AG09309 (cell line): ENCODE measurements around the gene YWHAB.

Experiments
- DNase-seq: peaks from one replicate; pipeline ENCODE4 v3.0.0-alpha.2; 2010; ENCODE audit warnings: low read depth
- H3K4me3 ChIP-seq: 2 replicates; pipeline ENCODE4 v1.5.1; 2011; ENCODE audit warnings: mild to moderate bottlenecking, low read depth, low read length, moderate library complexity; ENCODE audit not compliant: control insufficient read depth
- CTCF ChIP-seq: IDR thresholded peaks from 2 replicates; pipeline ENCODE4 v1.5.1; 2011; ENCODE audit warnings: mild to moderate bottlenecking, low read depth, low read length, inconsistent platforms; ENCODE audit not compliant: insufficient read depth, control insufficient read depth; ENCODE audit errors: missing control alignments

Gene YWHAB

GRCh38 chr20:44841955-44842354 is 43.5 kb upstream of the YWHAB start:
- no peak overlapping the region for H3K4me3 ChIP-seq
- no peak for TF ChIP-seq CTCF
- DNase-seq, result no peak

DNA sequence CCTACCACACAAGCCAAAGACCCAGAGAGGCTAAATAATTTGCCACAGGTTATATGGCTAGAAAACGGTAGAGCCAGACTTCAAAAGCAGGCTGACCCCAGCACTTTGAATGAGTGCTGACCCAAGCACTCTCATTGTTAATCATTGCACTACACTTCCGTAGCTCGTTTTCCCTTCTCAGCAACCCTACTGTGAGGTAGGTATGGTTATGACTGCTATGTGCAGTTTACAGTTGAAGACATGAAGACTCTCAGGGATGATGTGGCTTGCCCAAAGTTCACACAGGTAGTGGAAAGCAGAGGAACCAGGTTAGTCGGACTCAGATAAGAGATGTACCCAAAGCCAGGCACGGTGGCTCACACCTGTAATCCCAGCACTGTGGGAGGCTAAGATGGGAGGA is 41.6 kb upstream of the YWHAB start:
- no peak for DNase-seq
- no peak overlapping the region for H3K4me3 ChIP-seq
- no peak for TF ChIP-seq CTCF

DNA sequence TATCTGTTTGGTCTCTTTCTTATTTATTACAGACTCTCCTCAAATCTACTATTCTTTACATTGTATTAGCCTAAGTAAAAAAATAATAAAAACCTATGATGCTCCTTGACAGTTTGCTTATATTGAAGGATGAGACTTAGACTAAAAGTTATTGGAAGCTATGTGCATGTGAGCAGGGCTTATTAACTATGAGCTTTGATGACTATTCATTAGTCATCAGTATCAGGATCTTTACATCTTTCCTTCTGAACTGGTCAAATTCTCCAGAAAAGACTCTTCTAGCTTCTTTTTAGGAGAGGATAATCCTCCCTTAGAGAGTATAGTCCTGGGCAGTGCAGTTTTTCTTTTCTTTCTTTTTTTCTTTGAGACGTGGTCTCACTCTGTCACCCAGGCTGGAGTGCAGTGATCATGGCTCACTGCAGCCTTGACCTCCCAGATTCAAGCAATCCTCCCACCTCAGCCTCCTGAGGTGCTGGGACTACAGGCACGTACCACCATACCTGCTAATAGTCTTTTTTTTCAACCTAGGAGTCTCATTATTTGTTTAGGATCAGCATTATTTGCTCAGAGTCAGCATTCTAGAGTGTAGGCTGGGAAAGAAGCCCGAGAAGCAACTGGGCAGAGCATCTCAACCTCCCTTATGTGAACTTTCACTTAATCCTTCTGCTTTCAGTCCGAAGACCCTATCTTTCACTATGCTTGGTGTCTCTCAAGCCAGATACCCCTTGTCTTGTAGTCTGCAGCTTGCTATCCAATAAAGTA is 37.1 kb upstream of the YWHAB start:
- DNase-seq, result no peak
- H3K4me3 ChIP-seq, result no peak overlapping the region
- no peak for TF ChIP-seq CTCF

DNA sequence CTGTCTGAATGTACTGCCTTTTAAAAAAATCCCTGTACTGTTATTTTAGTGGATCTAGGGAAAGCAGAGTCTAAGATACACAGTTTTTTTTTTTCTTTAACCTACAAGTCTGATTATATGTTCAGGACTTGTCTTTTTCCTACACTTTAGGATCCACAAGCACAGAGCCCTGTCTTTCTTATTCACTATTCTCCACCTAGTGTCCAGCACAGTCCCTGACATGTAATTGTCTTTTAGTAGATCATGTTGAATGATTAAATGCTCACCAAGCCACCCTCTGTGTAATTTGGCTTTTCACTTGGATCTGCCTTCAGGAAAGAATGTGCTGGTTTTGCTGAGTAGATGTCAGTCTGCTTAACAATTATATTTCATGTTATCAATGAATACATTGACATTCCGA is 35.8 kb upstream of the YWHAB start:
- no peak for TF ChIP-seq CTCF
- no peak for DNase-seq
- no peak overlapping the region for H3K4me3 ChIP-seq

DNA sequence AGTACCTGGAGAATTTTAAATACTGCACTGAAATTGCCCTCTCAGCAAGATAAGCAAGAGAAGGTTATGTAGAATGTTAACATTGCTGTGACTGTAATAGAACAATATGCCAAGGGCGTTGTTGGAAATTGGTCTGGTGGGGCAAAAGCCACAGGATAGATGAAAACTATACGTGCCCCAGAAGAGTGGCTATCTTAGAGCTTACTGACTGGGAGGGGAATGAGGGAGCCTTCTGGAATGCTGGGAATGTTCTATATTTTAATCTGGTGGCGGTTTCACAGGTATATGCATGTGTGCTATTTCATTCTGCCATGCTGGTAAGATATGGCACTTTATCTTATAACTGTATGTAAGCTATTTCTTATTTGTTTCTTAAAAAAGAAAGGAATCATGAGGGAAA is 35.2 kb upstream of the YWHAB start:
- TF ChIP-seq CTCF, result no peak
- no peak overlapping the region for H3K4me3 ChIP-seq
- no peak for DNase-seq

DNA sequence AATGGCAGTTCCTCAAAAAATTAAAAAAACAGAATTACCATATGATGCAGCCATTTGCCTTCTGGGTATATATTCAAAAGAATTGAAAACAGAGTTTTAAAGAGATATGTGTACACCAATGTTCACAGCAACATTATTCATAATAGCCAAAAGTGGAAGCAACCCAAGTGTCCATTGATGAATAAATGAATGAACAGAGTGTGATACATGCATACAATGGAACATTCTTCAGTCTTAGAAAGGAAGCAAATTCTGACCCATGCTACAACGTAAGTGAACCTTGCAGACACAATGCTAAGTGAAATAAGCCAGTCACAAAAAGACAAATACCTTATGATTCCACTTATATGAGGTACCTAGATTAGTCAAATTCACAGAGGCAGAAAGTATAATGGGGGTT is 34.7 kb upstream of the YWHAB start:
- no peak for DNase-seq
- TF ChIP-seq CTCF, result no peak
- no peak overlapping the region for H3K4me3 ChIP-seq
